Measurements from ENCODE around the gene ADCYAP1R1. TPM values are rescaled to one million over a fixed set of nuclear protein-coding genes. Genes with fewer than 3 reads are reported as not detected.
A peak's percentile ranks its signal among the peaks of the same experiment; 100 is the strongest.

The ADCYAP1R1 gene
- total RNA-seq, 4 donors from 2014 or later, result 13.9 to 36.3 (median 24.2) TPM

GRCh38 chr7:31066516-31067130 is 14.5 kb downstream of the ADCYAP1R1 start:
- TF ChIP-seq CTCF (IDR thresholded peaks at IDR 0.05) (no peak), POLR2AphosphoS5 (IDR thresholded peaks at IDR 0.05) (no peak), EP300 (IDR thresholded peaks at IDR 0.05) (no peak), POLR2A (IDR thresholded peaks at IDR 0.05) (no peak)
- ATAC-seq, result no peak
- Histone ChIP-seq H3K4me1 (peaks cover 0 to 10% (median 0%) of the 10 kb centered on the region in 3 donors), H3K27ac (no peak overlapping the region), H3K27me3 (no peaks in the 10 kb centered on the region), H3K4me3 (no peak overlapping the region), H3K9me3 (no peaks in the 10 kb centered on the region), H3K36me3 (no peaks in the 10 kb centered on the region)
- 83 to 90% methylated on average over 1 to 2 of the region's 4 CpGs for WGBS, 2 donors (ENCODE audit: low coverage in 1 of 2)

GRCh38 chr7:31067491-31067890 is 15.4 kb downstream of the ADCYAP1R1 start:
- no peaks in the 10 kb centered on the region for H3K27me3 ChIP-seq
- TF ChIP-seq EP300 (IDR thresholded peaks at IDR 0.05) (no peak), POLR2A (IDR thresholded peaks at IDR 0.05) (no peak), POLR2AphosphoS5 (IDR thresholded peaks at IDR 0.05) (no peak), CTCF (IDR thresholded peaks at IDR 0.05) (no peak)
- no peak for ATAC-seq
- H3K36me3 ChIP-seq, result no peaks in the 10 kb centered on the region
- H3K4me1 ChIP-seq, result peaks cover 0 to 15% (median 0%) of the 10 kb centered on the region in 3 donors
- WGBS, 2 donors (ENCODE audit: low coverage in 1 of 2), result 83 to 95% methylated on average over 1 to 3 of the region's 3 CpGs
- no peak overlapping the region for H3K27ac ChIP-seq
- H3K4me3 ChIP-seq, result no peak overlapping the region
- no peaks in the 10 kb centered on the region for H3K9me3 ChIP-seq

- Histone ChIP-seq H3K4me1 (peaks cover 0 to 18% (median 0%) of the 10 kb centered on the region in 3 donors), H3K36me3 (no peaks in the 10 kb centered on the region), H3K27me3 (no peaks in the 10 kb centered on the region), H3K9me3 (no peaks in the 10 kb centered on the region), H3K27ac (no peak overlapping the region), H3K4me3 (no peak overlapping the region)
- 83 to 90% methylated on average over 2 to 10 of the region's 16 CpGs for WGBS, 2 donors (ENCODE audit: low coverage in 1 of 2)
- TF ChIP-seq POLR2A (IDR thresholded peaks at IDR 0.05) (no peak), POLR2AphosphoS5 (IDR thresholded peaks at IDR 0.05) (no peak)
- no peak for ATAC-seq
Observed at GRCh38 chr7:31068006-31068675, 16.0 kb downstream of the ADCYAP1R1 start.

- no peak for ATAC-seq
- 50% methylated on average over 1 of the region's 4 CpGs; no CpG with 5 or more reads in 1 of the 2 donors for WGBS, 2 donors (ENCODE audit: low coverage in 1 of 2)
- H3K27ac ChIP-seq, result peak overlapping the region in 2 of 4 donors; percentile 62
Observed at GRCh38 chr7:31069860-31070555, 17.9 kb downstream of the ADCYAP1R1 start.

More at GRCh38 chr7:31069860-31070555, 17.9 kb downstream of the ADCYAP1R1 start:
- Histone ChIP-seq H3K4me1 (peaks cover 0 to 20% (median 0%) of the 10 kb centered on the region in 3 donors), H3K4me3 (no peak overlapping the region), H3K9me3 (no peaks in the 10 kb centered on the region), H3K36me3 (no peaks in the 10 kb centered on the region), H3K27me3 (no peaks in the 10 kb centered on the region)
- no peak for TF ChIP-seq EP300 (IDR thresholded peaks at IDR 0.05)
- TF ChIP-seq POLR2AphosphoS5 (IDR thresholded peaks at IDR 0.05), result no peak
- no peak for TF ChIP-seq POLR2A (IDR thresholded peaks at IDR 0.05)
- no peak for TF ChIP-seq CTCF (IDR thresholded peaks at IDR 0.05)

All from gastroesophageal sphincter (tissue), 4 donors.